ENCODE results near the gene OSBPL9.
"Not testable (repeated sequence)": the region's sequence is repeated elsewhere in the genome, so short reads cannot be mapped to it uniquely, and the experiment has no call there.

The OSBPL9 gene

DNA sequence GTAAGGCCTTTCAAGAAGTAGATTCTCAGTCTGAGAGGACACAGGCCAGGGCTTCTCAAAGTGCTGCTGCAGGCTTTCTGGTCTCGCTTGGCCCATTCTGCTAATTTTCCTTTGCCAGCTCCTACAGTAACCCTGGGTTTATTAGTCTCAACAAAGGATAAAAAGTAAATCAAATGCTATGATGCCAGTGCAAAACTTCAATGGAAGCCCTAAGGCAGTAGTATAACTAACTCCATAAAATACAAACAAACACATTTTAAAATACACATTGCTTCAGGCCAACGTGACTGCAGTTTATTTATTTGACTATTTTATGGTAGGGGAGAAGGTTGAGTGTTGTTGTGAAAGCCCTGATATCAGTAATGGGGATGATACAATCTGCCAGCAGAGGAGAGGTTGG, 172.0 kb downstream of the OSBPL9 start:
- no peak for DNase-seq (ENCODE audit: low read depth in 2 of 2)

DNA sequence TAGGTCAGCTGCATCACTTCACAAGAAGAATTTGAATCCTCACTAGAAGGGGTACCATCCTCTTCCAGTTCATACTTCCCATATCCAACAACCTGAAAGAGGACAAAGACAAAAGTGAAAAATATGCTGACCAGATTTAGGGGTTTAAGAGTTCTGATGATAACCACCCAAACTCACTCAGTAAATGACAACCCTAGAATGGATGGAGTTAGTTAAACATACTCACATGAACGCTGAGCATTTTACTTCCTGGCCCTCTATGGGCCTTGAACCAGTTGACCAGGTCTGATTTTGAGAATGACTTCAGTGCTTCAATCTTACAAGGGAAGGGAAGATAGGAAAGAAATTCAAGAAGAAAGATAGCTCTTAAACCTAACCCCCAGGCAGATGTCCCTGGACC, 172.4 kb downstream of the OSBPL9 start:
- DNase-seq (ENCODE audit: low read depth in 2 of 2) = no peak

- no peak for DNase-seq (ENCODE audit: low read depth in 2 of 2)
Measured at GRCh38 chr1:51790385-51790784, 173.5 kb downstream of the OSBPL9 start.

- no peak for DNase-seq (ENCODE audit: low read depth in 2 of 2)
Measured at GRCh38 chr1:51791888-51792287, 175.0 kb downstream of the OSBPL9 start.

- DNase-seq (ENCODE audit: low read depth in 2 of 2) = no peak
Measured at GRCh38 chr1:51792864-51793263, 176.0 kb downstream of the OSBPL9 start.

GRCh38 chr1:51794260-51794659, 177.4 kb downstream of the OSBPL9 start:
- DNase-seq (ENCODE audit: low read depth in 2 of 2) = no peak

DNA sequence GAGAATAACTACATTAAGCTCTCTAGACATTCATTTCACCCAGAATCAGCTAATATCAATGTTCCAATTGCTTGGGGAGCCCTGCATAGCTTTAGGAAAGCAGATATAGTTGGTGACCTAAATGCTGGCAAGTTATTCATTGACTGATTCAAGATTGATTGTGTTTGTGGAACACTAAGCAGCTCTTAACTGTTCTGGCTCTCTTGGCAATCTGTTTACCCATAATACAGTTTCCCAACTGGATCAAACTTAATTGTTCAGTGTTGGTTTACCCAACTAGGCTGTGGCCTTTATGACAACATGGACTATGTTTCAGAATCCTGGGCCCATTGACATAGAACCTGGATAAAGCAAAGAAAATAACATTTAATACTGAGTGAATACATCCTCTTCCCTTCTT, 178.0 kb downstream of the OSBPL9 start:
- no peak for DNase-seq (ENCODE audit: low read depth in 2 of 2)

- DNase-seq (ENCODE audit: low read depth in 2 of 2) = no peak
Measured at GRCh38 chr1:51799372-51799771, 182.5 kb downstream of the OSBPL9 start.

GRCh38 chr1:51814513-51814912, 197.6 kb downstream of the OSBPL9 start:
- DNase-seq (ENCODE audit: low read depth in 2 of 2) = no peak

GRCh38 chr1:51818487-51818886, 201.6 kb downstream of the OSBPL9 start:
- no peak for DNase-seq (ENCODE audit: low read depth in 2 of 2)

DNA sequence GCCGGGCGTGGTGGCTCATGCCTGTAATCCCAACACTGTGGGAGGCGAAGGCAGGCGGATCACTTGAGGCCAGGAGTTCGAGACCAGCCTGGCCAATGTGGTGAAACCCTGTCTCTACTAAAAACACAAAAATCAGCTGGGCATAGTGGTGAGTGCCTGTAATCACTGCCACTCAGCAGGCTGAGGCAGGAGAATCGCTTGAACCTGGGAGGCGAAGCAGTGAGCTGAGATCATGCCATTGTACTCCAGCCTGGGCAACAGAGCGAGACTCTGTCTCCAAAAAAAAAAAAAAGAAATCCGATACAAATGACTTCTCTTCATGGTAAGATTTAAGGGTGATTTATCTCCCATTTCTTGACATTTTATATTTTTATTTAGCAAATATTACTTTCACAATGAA, 202.1 kb downstream of the OSBPL9 start:
- not testable (repeated sequence) for DNase-seq (ENCODE audit: low read depth in 2 of 2)

GRCh38 chr1:51819810-51820209, 202.9 kb downstream of the OSBPL9 start:
- no peak for DNase-seq (ENCODE audit: low read depth in 2 of 2)

DNA sequence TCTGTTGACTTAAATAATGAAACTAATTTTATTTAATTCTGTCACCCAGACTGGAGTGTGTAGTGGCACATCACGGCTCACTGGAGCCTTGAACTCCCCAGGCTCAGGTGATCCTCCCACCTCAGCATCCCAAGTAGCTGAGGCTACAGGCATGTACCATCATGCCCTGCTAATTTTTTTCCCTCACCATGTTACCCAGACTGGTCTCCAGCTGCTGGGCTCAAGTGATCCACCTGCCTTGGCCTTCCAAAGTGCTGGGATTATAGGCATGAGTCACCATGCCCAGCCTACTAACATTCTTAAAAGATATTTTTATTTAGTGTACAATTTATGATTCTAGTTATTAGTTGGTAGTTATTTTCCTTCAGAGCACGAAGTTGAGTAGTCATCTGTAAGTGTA, 212.2 kb downstream of the OSBPL9 start:
- no peak for DNase-seq (ENCODE audit: low read depth in 2 of 2)

DNA sequence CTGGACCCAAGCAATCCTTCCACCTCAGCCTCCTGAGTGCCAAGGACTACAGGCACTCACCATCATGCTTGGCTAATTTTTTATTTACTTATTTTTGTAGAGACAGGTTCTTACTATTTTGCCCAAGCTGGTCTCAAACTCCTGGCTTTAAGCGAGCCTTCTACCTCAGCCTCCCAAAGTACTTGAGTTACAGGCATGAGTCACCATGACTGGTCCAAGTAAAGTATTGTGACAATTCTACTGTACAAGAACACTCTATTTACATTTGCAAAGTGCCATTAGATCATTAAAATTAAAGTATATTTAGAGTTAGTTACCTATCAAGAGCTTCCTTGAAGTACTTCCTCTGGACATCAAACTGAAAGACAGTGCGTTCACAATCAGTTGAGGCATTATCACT, 216.8 kb downstream of the OSBPL9 start:
- DNase-seq (ENCODE audit: low read depth in 2 of 2) = no peak

DNA sequence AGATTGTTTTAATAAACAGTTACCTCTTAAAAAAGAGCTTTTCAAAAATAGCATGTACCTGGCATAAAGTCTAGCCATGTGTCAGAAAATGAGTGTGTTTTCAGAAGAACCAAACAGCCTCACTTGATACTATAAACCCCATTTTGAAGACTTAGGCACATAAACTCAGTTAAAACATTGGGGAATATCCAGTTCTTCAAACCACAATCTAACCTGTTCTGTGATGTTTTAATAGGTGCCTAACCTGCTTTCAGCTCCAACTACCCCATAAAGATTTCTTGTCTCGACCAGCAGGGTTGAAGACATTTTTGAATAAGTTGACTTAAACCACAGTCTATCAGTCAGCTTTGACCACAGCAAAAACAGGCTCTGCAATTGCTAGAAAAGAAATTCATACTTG, 220.4 kb downstream of the OSBPL9 start:
- no peak for DNase-seq (ENCODE audit: low read depth in 2 of 2)
